ENCODE results near the gene MSI2.

DNA sequence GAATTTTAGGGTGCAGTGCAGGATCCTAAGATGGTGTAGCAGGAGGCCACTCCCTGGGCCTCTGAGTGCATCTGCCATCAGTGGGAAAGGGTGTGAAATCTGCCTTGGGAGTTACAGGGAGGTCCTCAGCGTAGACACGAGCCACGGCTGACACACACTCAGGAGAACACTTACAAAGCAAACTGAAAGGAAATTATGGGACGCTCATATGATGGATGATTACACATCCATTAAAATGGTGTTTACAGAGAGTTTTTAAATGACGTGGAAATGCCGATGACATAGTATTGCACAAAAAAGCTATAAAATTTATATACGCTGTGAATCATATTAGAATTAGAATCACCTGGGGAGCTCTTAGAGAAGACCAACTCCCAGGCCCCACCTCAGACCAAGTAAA is 313.5 kb downstream of the MSI2 start:
- TF ChIP-seq, protein P1, sequence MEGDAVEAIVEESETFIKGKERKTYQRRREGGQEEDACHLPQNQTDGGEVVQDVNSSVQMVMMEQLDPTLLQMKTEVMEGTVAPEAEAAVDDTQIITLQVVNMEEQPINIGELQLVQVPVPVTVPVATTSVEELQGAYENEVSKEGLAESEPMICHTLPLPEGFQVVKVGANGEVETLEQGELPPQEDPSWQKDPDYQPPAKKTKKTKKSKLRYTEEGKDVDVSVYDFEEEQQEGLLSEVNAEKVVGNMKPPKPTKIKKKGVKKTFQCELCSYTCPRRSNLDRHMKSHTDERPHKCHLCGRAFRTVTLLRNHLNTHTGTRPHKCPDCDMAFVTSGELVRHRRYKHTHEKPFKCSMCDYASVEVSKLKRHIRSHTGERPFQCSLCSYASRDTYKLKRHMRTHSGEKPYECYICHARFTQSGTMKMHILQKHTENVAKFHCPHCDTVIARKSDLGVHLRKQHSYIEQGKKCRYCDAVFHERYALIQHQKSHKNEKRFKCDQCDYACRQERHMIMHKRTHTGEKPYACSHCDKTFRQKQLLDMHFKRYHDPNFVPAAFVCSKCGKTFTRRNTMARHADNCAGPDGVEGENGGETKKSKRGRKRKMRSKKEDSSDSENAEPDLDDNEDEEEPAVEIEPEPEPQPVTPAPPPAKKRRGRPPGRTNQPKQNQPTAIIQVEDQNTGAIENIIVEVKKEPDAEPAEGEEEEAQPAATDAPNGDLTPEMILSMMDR (IDR thresholded peaks at IDR 0.05), result no peak
- TF ChIP-seq EP300 (IDR thresholded peaks at IDR 0.05) (no peak), POLR2AphosphoS5 (IDR thresholded peaks at IDR 0.05) (no peak)

All from gastroesophageal sphincter (tissue), 3 donors.